EH (cell line): ENCODE data around the gene KRTAP12-1.
"Not testable (repeated sequence)": the region's sequence is repeated elsewhere in the genome, so short reads cannot be mapped to it uniquely, and the experiment has no call there.

Source experiments
- DNase-seq: peaks from one replicate; pipeline ENCODE4 v3.0.0-alpha.2; 2015; ENCODE audit warnings: low read depth

The KRTAP12-1 gene

GRCh38 chr21:44697811-44698734, 16.1 kb upstream of the KRTAP12-1 start:
- no peak for DNase-seq

GRCh38 chr21:44697172-44697810, 15.3 kb upstream of the KRTAP12-1 start, which contains the start of gene KRTAP10-12:
KRTAP10-12 (plus strand) TSS chr21:44697172; CDS start chr21:44697202, 30 bp downstream.
- not testable (repeated sequence) for DNase-seq

- no peak for DNase-seq
Observed at GRCh38 chr21:44696572-44696971, 14.6 kb upstream of the KRTAP12-1 start.

DNA sequence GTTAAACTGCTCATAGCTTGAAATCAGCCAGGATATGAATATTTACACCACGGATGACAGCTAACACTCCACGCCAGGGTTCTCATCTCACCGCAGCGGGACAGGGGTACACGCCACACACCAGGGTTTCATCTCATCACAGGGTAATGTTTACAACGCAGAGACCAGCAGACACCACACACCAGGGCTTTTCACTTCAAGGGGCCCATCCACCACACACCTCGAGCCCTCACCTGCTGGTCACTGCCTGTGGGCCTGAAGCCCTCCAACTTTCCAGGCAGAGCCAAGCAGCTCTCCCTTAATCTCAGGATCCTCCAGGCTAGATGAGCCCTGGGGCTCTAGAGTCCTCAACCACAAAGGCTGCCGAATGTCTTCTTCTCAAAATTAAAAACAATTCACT, 13.7 kb upstream of the KRTAP12-1 start:
- no peak for DNase-seq

GRCh38 chr21:44695184-44695583, 13.2 kb upstream of the KRTAP12-1 start:
- DNase-seq, result no peak

GRCh38 chr21:44694776-44695175, 12.8 kb upstream of the KRTAP12-1 start:
- DNase-seq, result no peak

DNA sequence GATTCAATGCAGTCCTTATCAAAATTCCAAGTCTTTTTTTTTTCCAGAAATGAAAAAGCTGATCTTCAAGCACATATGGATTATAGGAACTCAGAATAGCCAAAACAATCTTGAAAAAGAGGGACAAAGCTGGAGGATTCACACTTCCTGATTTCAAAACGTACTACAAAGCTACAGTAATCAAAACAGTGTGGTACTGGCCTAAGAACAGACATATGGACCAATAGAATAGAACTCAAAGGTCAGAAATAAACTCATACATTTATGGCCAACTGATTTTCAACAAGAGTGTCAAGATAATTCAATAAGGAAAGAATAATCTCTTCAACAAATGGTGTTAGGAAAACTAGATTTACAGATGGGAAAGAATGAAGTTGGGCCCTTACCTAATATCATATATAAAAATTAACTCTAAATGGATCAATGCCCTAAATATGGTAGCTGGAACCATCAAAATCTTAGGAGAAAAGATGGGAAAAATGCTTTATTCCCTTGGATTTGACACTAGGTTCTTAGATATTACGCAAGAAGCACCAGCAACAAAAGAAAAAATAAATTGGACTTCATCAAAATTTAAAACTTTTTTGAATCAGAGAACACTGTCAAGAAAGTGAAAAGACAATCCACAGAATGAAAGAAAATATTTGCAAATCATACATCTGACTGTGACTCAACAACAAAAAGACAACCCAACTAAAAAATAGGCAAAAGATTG, 11.0 kb upstream of the KRTAP12-1 start:
- DNase-seq, result no peak

DNA sequence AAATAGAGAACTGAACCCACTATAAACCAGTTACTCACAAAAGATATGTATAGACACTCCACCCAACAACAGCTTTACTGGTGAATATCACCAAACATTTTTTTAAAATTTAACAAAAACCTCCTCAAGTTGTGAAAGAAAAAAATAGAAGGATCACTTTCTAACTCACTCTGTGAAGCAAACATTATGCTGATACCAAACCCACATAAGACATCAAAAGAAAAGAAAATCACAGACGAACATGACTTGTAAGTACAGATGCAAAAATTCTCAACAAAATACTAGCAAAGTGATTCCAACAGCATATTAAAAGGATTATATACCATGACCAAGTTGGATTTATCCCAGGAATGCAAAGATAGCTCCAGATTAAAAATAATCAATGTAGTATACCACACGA, 9.7 kb upstream of the KRTAP12-1 start:
- DNase-seq, result no peak

DNA sequence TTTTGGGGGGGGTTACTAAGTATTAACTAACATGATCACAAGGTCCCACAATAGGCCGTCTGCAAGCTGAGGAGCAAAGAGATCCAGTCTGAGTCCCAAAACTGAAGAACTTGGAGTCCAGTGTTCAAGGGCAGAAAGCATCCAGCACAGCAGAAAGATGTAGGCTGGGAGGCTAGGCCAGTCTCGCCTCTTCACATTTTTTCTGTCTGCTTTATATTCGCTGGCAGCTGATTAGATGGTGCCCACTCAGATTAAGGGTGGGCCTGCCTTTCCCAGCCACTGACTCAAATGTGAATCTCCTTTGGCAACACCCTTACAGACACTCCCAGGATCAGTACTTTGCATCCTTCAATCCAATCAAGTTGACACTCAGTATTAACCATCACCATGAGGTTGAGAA, 7.8 kb upstream of the KRTAP12-1 start:
- not testable (repeated sequence) for DNase-seq

DNA sequence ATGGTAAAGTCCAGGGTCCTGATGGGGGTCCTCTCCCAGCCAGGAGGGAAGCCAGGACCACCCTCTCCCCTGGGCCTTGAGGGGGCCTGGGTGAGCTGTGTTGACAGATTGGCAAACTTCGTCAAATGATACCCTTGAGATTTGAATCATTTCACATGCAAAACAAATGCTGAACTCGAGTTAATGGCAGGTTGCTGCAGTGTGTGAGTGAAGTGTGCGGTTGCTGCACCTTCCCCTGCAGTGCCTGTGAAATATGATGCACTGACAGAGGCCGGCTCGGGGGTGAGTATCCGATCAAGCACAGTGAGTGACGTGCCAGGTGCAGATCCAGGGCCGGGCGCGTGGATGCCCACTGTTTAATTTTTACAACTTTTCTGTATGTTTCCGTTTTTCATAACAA, 5.7 kb upstream of the KRTAP12-1 start:
- DNase-seq, result no peak

- no peak for DNase-seq
Observed at GRCh38 chr21:44686843-44687561, 5.0 kb upstream of the KRTAP12-1 start.

GRCh38 chr21:44686000-44686781, 4.2 kb upstream of the KRTAP12-1 start:
- no peak for DNase-seq

DNA sequence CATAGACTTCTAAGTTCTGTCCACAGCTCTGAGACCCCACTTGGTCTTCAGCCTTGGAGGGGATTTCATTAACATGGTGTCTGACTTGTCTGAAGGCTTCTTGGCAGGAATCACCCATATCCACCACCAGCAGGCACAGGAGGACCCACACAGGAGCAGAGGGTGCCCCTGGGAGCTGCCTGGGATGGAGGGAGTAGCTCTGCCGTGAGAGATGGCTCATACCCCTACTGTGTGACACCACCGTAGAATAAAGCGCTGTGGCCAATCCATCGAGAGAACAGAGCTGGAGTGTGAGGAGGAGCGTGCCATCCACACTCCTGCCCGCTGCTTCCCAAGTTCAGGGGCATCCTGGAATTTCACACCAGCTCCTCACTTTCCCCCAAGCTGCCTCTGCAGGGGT, 3.1 kb upstream of the KRTAP12-1 start:
- not testable (repeated sequence) for DNase-seq

DNA sequence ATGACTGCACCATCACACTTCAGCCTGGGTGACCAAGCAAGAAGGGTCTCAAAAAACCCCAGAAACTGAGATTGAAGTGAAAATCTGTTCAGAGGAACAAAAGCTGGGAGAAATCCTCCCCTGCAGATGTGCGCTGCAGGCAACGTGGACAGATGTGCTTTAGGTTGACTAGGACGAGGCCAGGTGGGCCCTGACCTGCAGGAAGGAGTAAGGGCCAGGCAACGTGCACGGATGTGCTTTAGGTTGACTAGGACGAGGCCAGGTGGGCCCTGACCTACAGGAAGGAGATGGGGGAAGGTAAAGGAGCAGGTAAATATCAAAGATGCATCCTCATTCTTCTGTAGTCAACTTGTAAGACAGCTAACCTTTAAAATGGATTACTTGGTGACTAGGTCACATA, 2.5 kb upstream of the KRTAP12-1 start:
- DNase-seq, result no peak

- no peak for DNase-seq
Observed at GRCh38 chr21:44684077-44684476, 2.1 kb upstream of the KRTAP12-1 start.

DNA sequence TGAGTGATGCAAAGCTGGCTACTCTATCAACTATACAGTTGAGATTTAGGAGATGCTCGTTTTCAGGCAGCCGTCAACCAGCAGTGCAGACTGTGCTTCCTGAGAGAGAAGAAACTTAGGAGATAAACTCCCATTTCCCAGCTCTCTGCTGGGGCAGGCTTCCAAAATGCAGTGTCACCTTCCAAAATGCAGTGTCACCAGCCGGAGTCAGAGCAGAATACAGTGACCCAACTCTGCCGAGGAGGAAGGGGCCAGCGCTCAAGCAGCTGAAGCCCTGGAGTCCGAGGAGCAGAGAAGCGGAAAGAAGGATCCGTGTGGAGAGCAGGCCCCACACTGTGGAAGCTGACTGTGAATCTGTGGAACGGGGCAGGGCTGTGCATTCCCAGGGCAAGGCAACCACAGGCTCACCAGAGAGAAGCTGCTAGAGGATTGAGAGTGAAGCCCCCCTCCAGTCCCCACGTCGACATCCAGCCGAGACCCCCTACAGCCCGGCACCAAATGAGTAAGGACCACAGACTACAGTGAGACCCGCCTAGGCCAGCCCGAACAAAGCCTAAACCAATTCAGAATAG, 703 bp upstream of the KRTAP12-1 start:
- DNase-seq, result no peak

GRCh38 chr21:44681152-44681551, 811 bp downstream of the KRTAP12-1 start:
- DNase-seq, result no peak

- no peak for DNase-seq
Observed at GRCh38 chr21:44677881-44678280, 4.1 kb downstream of the KRTAP12-1 start.

DNA sequence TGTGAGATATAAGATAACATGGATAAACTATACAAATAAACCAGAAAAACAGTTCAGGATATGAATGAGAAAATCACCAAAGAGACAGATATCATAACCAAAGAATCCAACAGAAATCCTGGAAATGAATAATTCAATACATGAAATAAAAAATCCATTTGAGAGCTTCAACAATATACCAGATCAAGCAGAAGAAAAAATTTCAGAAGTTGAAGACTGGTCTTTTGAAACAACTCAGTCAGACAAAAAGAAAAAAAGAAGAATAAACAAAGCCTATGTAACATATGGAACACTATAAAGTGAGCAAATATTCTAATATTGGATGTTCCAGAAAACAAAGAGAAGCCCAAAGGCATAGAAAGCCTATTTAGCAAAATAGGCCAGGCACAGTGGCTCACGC, 10.1 kb downstream of the KRTAP12-1 start:
- DNase-seq, result no peak

GRCh38 chr21:44670642-44671432, 11.1 kb downstream of the KRTAP12-1 start:
- no peak for DNase-seq
